Measurements from ENCODE around the gene PLEKHO1. TPM values are rescaled to one million over a fixed set of nuclear protein-coding genes. Genes with fewer than 3 reads are reported as not detected.

Gene PLEKHO1
- polyA plus RNA-seq, 1 of the 3 experiments (the other 2 are of a cell fraction): 33.5 TPM

DNA sequence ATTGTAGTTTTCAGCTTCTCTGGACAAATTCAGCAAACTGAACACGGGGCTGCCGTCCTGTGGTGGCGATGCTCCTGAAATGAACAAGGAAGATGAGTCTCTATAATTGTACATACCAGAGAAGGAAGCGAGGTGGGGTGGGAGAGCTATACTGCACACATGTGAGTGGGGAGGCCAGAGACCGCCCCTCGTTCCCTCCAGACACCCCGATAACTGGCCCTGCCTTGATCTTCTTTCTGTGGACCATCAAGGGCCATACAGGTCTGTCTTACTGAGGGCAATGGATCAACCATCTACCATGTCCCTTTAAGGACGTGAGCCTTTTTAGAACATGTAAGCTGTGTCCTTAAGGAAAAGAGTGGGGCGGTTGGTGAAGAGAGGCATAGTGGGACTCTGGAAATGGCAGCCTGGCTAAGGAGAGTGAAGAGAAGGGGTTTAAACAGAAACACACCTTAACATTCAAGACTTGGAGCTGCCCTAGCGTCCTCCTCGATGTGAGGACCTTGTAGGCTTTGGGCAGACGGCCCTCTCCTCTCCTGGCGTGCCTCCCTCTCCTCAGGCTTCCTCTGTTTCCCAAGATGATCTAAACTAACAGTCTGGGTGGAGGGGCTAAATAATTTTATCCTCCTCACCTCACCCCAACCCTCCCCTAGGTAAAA is 5.8 kb downstream of the PLEKHO1 start:
- no peak for DNase-seq
- TF ChIP-seq TAF1 (IDR thresholded peaks at IDR 0.05; ENCODE audit: borderline replicate concordance, low read depth, low read length): no peak
- TF ChIP-seq RAD21 (IDR thresholded peaks at IDR 0.05; ENCODE audit: low read length): no peak
- no peak for TF ChIP-seq POLR2AphosphoS5 (IDR thresholded peaks at IDR 0.05; ENCODE audit: low read depth, low read length)
- TF ChIP-seq, protein P1, sequence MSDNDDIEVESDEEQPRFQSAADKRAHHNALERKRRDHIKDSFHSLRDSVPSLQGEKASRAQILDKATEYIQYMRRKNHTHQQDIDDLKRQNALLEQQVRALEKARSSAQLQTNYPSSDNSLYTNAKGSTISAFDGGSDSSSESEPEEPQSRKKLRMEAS (IDR thresholded peaks at IDR 0.05; ENCODE audit: low read depth): no peak
- TF ChIP-seq CHD2 (IDR thresholded peaks at IDR 0.05; ENCODE audit: low read length, partially characterized antibody): no peak
- no peak for TF ChIP-seq JUND (IDR thresholded peaks at IDR 0.05)
- TF ChIP-seq EZH2phosphoT487 (IDR thresholded peaks at IDR 0.05; ENCODE audit: borderline replicate concordance, low read depth): no peak
- TF ChIP-seq, protein P2, sequence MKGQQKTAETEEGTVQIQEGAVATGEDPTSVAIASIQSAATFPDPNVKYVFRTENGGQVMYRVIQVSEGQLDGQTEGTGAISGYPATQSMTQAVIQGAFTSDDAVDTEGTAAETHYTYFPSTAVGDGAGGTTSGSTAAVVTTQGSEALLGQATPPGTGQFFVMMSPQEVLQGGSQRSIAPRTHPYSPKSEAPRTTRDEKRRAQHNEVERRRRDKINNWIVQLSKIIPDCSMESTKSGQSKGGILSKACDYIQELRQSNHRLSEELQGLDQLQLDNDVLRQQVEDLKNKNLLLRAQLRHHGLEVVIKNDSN (IDR thresholded peaks at IDR 0.05; ENCODE audit: borderline replicate concordance, low read depth): no peak
- TF ChIP-seq, protein P3, sequence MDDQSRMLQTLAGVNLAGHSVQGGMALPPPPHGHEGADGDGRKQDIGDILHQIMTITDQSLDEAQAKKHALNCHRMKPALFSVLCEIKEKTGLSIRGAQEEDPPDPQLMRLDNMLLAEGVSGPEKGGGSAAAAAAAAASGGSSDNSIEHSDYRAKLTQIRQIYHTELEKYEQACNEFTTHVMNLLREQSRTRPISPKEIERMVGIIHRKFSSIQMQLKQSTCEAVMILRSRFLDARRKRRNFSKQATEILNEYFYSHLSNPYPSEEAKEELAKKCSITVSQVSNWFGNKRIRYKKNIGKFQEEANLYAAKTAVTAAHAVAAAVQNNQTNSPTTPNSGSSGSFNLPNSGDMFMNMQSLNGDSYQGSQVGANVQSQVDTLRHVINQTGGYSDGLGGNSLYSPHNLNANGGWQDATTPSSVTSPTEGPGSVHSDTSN (IDR thresholded peaks at IDR 0.05): no peak
- no peak for TF ChIP-seq GATA2 (CRISPR knock-in tag; IDR thresholded peaks at IDR 0.05)
- no peak for TF ChIP-seq SMC3 (IDR thresholded peaks at IDR 0.05; ENCODE audit: low read depth, low read length)
- TF ChIP-seq FOXM1 (IDR thresholded peaks at IDR 0.05; ENCODE audit: low read depth): no peak
- TF ChIP-seq MXI1 (IDR thresholded peaks at IDR 0.05; ENCODE audit: low read depth, low read length): no peak
- TF ChIP-seq, protein P4, sequence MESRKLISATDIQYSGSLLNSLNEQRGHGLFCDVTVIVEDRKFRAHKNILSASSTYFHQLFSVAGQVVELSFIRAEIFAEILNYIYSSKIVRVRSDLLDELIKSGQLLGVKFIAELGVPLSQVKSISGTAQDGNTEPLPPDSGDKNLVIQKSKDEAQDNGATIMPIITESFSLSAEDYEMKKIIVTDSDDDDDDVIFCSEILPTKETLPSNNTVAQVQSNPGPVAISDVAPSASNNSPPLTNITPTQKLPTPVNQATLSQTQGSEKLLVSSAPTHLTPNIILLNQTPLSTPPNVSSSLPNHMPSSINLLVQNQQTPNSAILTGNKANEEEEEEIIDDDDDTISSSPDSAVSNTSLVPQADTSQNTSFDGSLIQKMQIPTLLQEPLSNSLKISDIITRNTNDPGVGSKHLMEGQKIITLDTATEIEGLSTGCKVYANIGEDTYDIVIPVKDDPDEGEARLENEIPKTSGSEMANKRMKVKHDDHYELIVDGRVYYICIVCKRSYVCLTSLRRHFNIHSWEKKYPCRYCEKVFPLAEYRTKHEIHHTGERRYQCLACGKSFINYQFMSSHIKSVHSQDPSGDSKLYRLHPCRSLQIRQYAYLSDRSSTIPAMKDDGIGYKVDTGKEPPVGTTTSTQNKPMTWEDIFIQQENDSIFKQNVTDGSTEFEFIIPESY (IDR thresholded peaks at IDR 0.05; ENCODE audit: borderline replicate concordance, low read depth): no peak
- no peak for TF ChIP-seq SIN3A (IDR thresholded peaks at IDR 0.05; ENCODE audit: borderline replicate concordance, low read depth, low read length)
- no peak for TF ChIP-seq NFIC (IDR thresholded peaks at IDR 0.05; ENCODE audit: borderline replicate concordance)
- no peak for TF ChIP-seq FOXJ3 (CRISPR knock-in tag; IDR thresholded peaks at IDR 0.05)
- no peak for TF ChIP-seq YY1 (IDR thresholded peaks at IDR 0.05; ENCODE audit: low read depth)
- H3K9ac ChIP-seq: no peak overlapping the region
- peak overlapping the region in 1 of 2 experiments; percentile 86; a peak in 2 of 4 replicates for H3K27ac ChIP-seq (ENCODE audit: low read depth in 2 of 2, low read length in 1 of 2)
- H3K9me2 ChIP-seq: no peaks in the 10 kb centered on the region
- peaks cover 45 to 65% of the 10 kb centered on the region in 2 experiments for H3K36me3 ChIP-seq (replicated peaks in 1 of 2; ENCODE audit: control insufficient read depth in 1 of 2, insufficient read depth in 2 of 2, low read length in 1 of 2)
- no peaks in the 10 kb centered on the region for H4K20me1 ChIP-seq (ENCODE audit: insufficient read depth)
- no peak overlapping the region for H3K4me2 ChIP-seq
- peaks cover 50% of the 10 kb centered on the region for H3F3A ChIP-seq (replicated peaks; ENCODE audit: insufficient read depth)
- peaks cover 23 to 47% of the 10 kb centered on the region in 2 experiments for H3K4me1 ChIP-seq (ENCODE audit: control insufficient read depth in 1 of 2, insufficient read depth in 2 of 2, low read depth in 1 of 2, low read length in 1 of 2)
- H3K27me3 ChIP-seq (ENCODE audit: insufficient read depth): no peaks in the 10 kb centered on the region
- no peak overlapping the region for H3K4me3 ChIP-seq (ENCODE audit: low read depth in 2 of 2, low read length in 1 of 2)
- ChIA-PET CTCF (interaction anchor here (1.4 to 7.1 kb wide), 3 partner anchors 12 to 82 kb away, joined by 3 to 59 read pairs (median 3); no protein-coding TSS in a partner anchor), POLR2A (no interaction called here)
- H3K9me3 ChIP-seq: no peaks in the 10 kb centered on the region
- H2AFZ ChIP-seq (ENCODE audit: low read depth): no peak overlapping the region
- peaks cover 60% of the 10 kb centered on the region for H3K79me2 ChIP-seq (ENCODE audit: insufficient read depth)
- 91% methylated on average over 13 of the region's 13 CpGs for WGBS (ENCODE audit: low lambda C conversion rate)
